HG03097 (cell line): Measurements from ENCODE around the gene EID2.
A peak's percentile ranks its signal among the peaks of the same experiment; 100 is the strongest.

Experiments used
- ATAC-seq: cut with Tn5 transposase; IDR thresholded peaks from one replicate; pipeline ENCODE4 v1.9.1; 2021; ENCODE audit not compliant: unreplicated experiment, low FRiP score

The EID2 gene

DNA sequence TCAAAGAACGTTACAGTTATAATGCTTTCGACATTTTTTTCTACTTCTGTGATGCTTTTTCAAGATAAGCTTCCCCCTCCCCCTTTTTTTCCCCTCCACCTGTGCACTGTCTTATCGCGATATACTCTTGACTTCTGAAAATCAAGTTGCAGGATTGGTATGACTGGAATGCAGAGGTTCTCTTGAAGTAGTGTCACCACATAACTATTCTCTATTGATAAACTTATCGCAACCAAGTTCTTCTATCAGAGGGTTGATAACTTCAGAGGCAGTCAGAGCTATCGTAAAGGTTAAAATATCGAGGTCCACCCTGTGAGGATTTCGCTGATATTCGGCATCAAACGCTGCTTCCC, 820 bp downstream of the EID2 start:
- ATAC-seq, result no peak

DNA sequence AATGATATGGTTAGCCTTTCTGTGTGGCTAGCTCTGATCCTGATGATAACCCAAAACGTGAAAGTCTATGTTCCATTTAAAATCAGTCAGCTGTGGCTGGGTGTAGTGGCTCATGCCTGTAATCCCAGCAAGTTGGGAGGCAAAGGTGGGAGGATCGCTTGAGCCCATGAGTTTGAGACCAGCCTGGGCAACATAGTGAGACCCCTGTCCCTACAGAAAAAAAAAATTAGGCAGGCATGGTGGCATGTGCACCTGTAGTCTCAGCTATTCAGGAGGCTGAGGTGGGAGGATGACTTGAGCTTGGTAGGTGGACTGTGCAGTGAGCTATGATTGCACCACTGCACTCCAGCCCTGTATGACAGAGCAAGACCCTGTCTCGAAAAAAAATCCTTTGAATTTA, 6.2 kb downstream of the EID2 start:
- ATAC-seq, result no peak

DNA sequence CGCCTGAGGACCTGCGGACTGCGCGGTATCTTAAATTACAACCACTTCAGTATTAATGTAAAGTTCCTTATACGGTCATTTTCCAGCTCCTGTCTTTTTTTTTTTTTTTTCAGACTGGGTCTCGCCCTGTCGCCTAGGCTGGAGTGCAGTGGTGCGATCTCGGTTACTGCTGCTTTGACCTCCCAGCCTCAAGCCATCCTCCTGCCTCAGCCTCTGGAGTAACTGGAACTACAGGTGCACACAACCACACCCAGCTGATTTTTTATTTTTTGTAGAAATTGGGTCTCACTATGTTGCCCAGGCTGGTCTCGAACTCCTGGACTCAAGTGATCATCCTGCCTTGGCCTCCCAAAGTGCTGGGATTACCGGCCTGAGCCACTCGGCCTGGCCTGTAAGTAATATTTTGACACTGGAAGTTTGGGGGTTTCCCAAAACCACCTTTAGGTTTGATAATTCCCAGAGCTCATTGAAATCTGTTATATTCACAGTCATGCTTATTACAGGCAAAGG, 6.9 kb downstream of the EID2 start:
- ATAC-seq, result no peak

DNA sequence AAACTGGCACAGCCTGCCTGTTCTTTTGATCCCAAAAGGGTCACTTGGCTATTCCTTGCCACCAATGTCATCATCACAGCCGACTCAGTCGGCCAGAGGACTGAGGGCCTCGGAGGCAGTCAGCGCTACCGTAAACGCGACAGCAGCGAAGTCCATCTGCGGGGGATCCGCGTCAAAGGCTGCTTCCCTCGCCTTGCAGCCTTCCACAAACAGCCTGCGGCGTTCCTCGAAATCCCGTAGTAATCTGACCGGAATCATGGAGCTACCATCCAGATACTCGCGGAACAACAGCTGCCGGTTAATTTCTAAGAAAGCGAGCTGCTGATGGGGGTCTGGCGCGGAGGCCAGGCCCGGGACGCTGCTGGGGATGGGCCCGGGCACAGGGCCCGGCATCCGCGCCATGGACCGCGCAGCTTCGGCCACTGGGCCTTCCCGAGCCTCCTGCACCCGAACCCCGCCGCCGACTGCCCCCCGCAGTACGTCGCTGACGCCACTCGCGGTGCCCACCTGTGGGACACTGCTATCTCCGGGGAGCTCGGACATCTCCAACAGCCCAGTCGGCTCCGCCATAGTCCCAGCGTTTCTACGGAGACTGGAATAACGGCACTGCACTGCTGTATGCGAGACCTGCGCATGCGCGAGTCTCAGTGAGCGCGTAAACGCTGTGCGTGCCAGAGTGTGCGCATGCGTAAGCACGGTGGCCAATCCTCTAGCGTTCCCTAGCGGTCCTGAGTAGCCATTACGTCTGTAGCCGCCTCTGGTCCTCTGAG, 7.5 kb downstream of the EID2 start, which contains the start of gene EID2B:
Gene EID2B (minus strand): TSS at position 620 of the 770 bp plus-strand sequence. CDS start 50 bp downstream, at position 570.
- peak; percentile 90 for ATAC-seq

DNA sequence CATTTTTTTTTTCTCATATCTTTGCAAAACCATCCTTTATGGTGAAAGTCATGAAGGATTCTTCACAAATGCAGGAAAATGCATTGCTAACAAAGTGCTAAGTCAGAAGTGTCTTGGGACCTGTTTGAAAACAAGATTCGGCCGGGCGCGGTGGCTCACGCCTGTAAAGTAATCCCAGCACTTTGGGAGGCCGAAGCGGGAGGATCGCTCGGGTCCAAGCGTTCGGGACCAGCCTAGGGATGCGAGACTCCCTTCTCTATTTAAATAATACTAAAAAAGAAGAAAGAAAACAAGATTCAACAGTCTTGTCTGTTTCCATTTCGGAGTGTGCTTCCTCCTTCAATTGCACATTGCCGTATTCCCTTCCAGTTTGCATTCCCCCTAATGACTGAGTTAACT, 8.1 kb downstream of the EID2 start:
- ATAC-seq, result no peak

DNA sequence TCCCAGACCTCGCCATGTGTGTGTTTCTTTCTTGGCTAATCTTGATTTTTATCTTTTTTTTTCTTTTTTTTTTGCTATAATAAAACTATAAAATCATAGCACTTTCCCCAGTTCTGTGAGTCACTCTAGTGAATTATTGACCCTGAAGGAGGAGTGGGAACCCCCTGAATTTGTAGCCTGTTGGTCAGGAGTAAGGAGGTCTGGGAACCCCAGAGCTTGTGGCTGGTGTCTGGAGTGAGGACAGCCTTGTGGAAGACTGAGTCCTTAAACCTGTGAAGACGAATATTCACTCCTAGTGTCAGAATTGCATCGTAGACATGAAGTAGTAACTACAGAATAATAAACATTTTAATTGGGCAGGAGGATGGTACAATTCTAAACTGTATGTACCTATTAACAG, 14.8 kb downstream of the EID2 start:
- no peak for ATAC-seq

DNA sequence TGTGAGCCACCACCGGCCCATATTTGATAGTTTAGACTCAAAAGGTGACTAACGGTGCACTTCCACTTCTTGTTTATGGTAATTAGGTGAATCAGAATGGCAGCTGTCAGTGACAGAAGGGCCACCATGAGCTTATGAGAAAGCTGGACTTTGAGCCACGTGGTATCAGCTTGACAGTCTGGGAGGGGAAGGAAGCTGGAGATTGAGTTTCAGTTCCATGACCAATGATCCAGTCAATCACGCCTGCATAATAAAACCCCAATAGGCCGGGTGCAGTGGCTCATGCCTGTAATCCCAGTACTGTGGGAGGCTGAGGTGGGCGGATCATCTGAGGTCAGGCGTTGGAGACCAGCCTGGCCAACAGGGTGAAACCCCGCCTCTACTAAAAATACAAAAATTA, 15.5 kb downstream of the EID2 start:
- no peak for ATAC-seq

DNA sequence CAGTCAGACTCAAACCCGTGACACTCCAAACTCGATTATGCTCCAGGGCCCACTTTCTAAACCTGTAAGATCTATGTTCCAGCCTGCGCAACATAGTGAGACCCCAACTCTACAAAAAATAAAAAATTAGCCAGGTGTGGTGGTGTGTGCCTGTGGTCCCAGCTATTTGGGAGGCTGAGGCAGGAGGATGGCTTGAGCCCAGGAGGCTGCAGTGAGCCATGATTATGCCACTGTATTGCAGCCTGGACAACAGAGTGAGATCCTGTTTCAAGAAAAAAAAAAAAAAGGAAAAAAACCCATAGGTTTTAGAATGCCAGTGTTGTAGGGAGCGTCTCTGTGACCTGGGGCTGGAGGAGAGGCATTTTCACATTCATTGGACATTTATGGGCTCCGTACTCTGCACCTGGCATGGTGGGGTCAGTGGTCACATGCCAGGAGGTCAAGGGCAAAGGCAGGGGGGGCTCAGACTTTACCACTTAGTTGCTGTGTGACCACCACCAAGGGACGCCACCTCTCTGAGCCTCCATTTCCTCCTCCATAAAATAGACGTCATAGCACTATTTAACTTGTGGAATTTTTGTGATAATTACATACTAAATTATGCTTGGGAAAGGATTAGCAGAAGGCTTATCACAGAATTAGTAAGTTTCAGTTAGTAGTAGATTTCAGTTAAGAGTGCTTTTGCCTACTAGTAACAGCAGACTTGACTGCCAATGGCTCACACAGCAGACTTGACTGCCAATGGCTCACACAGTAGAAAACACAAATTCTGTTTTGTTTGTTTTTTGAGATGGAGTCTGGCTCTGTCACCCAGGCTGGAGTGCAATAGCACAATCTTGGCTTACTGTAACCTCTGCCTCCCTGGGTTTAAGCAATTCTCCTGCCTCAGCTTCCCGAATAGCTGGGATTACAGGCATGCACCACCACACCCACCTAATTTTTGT, 19.1 kb downstream of the EID2 start:
- no peak for ATAC-seq

DNA sequence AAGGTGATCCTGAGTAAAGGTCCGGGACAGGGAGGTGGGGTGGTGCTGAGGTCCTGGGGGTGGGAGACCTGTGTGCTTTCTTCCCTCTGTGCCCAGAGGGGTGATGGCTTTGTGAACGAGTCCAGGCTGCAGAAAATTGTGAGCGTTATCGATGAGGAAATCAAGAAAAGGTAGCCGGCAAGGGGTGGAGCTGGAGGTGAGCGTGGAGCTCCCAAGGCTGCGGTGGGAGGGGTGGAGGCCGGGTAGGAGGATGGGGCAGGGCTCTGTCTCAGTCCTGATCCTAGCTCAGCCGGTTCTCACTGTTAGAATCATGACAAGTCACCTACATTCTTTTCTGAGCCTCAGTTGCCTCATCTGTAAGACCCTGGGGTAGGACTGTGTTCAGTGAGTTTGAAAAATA, 21.0 kb downstream of the EID2 start:
- no peak for ATAC-seq

DNA sequence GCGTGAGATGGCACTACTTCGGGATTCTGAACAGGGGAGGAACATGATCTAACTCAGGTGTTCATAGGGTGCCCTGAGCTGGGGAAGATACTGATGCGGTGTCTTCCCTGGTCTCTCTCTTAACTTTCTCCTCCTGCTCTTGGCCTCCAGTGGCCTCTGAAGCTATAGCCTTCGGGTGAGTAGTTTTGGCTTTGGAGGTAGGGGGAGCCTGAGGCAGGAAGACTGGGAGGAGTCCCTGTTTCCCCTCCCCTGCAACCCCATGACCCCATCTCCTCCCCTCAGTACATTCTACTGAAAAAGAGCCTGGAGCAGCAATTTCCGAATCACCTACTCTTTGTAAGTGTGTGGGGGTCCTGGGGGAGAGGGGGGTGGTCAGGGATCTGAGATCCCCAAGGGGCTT, 21.5 kb downstream of the EID2 start:
- ATAC-seq, result no peak

DNA sequence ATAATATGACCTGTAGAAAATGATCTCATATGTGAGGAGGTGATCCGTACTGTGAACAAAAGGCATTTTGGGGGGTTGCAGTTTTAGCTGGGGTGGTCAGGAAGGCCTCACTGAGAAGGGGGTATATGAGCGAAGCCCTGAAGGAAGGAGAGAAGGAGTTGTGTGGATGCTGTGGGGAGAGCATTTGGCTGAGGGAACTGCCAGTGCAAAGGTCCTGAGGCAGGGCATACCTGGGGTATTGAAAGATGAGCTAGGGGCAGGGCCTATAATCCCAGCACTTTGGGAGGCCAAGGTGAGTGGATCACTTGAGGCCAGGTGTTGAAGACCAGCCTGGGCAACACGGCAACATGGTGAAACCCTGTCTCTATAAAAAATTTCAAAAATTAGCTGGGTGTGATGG, 22.5 kb downstream of the EID2 start:
- no peak for ATAC-seq

DNA sequence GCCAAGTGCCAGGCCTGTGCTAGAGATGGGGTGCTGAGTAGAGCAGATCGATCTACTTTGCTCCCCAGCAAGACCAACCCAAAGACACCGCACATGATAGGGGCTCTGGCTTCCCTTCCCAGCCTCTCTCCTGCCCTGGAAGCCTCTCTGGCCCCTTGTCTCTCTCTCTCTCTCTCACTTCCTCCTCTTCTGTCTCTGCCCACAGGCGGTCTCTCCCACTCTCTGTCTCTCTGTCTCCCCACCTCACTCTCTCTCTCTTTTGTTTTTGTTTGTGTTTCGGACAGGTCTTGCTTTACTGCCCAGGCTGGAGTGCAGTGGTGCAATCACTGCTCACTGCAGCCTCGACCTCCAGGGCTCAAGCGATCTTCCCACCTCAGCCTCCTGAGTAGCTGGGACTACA, 23.7 kb downstream of the EID2 start:
- no peak for ATAC-seq

DNA sequence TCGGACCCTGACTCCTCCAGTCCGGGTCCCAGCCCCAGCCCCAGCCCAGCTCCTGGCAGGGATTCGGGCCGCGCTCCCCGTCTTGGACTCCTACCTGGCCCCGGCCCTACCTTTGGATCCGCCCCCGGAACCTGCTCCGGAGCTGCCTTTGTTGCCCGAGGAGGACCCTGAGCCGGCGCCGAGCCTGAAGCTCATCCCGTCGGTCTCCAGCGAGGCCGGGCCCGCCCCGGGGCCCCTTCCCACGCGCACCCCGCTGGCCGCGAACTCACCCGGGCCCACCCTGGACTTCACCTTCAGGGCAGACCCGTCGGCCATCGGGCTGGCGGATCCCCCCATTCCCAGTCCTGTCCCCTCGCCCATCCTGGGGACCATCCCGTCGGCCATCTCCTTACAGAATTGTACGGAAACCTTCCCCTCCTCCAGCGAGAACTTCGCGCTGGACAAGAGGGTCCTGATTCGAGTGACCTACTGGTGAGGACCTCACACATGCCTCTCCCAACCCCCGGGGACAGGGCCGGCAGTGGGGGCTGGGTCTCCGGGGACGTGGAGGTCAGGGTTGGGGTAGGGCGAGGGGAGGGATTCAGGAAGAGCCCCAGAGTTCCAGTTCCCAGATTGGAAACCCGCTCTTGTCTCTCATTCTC, 24.3 kb downstream of the EID2 start:
- no peak for ATAC-seq

DNA sequence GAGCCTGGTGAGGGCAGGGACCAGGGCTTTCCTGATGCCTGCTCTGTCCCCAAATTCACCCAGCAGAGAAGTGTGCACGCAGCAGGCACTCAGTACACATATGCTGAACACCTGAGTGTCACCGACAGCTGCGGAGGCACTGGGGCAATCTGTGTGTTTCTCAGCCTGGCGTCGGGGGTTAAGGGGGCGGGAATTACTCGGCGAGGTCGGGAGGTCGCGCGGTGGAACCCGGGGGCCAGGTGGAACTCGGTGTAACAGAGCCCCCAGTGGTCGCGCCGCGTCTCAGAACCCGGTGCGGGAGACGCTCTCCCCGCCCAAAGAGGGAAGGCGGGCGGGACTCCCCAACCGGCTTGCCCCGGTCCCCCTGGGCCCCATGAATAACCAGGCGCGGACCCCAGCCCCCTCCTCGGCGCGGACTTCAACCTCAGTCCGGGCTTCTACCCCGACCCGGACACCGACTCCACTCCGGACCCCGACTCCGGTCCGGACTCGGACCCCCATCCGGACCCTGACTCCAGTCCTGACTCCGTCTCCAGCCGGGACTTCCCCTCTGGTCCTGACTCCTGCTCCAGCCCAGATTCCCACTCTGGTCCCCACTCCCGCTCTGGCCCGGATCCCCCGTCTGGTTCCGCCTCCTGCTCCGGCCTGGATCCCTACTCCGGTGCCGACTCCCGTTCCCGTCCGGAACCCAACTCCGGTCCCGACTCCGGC, 25.0 kb downstream of the EID2 start, which contains the start of gene SELENOV:
Gene SELENOV (plus strand): TSS at position 300 of the 711 bp plus-strand sequence. CDS start 74 bp downstream, at position 374.
- ATAC-seq, result no peak

DNA sequence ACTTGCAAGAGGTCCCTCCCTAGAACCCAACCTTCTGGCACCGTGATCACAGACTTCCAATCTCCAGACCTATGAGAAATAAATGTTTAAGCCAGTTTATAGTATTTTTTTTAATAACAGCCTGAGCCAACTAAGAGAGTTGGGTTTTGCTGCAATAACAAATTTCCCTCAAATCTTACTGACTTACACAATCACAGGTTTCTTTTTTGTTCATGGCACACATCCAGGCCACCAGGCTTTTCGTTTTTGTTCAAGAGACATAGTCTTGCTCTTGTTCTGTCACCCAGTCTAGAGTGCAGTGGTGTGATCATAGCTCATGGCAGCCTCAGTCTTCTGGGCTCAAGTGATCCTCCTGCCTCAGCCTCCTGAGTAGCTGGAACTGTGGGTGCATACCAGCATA, 27.0 kb downstream of the EID2 start:
- ATAC-seq, result no peak

DNA sequence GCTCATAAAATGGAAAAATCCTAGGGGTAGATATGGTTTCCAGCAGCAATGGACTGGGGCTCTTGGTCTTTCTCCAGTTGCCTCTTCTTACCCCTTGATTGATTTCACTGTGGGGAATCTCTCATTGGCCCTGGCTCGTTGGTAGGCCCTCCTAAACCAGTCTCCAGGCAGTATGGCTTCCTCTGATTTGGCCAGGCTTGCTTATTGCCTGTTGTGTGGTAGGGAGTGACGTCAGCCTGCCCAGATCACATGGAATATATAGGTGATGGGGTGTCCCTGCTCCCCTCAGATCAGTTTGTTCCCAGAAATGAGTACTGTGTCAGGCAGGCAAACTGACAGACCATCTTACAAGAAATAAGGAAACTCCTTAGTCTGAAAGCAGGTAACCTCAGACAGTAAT, 30.7 kb downstream of the EID2 start:
- no peak for ATAC-seq

DNA sequence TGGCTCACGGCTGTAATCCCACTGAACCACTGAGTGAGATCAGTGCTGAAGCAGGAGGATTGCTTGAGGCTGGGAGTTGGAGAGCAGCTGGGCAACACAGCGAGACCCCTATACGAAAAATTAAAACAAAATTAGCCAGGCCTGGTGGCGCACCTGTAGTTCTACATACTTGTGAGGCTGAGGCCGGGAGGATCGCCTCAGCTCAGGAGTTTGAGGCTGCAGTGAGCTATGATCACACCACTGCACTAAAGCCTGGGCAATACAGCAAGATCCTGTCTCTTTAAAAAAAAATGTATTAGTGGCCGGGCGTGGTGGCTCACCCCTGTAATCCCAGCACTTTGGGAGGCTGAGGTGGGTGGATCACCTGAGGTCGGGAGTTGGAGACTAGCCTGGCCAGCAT, 31.3 kb downstream of the EID2 start:
- ATAC-seq, result no peak

DNA sequence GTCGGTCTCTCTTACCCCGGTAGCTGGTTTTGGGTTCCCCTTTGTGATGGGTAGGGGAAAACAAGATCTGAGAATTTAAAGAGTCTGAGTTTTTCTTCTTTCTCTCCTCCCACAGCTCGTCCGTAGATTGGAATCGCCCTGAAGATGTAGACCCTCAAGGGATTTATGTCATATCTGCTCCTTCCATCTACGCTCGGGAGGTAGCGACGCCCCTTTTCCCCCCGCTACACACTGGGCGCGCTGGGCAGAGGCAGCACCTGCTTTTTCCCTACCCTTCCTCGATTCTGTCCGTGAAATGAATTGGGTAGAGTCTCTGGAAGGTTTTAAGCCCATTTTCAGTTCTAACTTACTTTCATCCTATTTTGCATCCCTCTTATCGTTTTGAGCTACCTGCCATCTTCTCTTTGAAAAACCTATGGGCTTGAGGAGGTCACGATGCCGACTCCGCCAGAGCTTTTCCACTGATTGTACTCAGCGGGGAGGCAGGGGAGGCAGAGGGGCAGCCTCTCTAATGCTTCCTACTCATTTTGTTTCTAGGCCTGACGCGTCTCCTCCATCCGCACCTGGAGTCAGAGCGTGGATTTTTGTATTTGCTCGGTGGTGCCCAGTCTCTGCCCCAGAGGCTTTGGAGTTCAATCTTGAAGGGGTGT, 32.1 kb downstream of the EID2 start:
- ATAC-seq, result no peak

DNA sequence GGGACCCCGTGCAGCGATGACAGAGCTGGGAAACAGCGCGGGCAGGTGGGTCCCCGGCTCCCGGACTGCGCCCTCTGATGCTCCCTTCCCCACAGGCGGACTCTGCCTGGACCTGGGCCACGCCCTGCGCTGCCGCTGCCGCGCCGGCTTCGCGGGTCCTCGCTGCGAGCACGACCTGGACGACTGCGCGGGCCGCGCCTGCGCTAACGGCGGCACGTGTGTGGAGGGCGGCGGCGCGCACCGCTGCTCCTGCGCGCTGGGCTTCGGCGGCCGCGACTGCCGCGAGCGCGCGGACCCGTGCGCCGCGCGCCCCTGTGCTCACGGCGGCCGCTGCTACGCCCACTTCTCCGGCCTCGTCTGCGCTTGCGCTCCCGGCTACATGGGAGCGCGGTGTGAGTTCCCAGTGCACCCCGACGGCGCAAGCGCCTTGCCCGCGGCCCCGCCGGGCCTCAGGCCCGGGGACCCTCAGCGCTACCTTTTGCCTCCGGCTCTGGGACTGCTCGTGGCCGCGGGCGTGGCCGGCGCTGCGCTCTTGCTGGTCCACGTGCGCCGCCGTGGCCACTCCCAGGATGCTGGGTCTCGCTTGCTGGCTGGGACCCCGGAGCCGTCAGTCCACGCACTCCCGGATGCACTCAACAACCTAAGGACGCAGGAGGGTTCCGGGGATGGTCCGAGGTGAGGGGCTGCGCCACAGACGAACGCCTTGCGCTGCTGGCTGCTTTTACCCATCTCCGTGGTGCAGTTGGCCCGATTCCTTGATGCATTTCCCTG, 32.8 kb downstream of the EID2 start:
- ATAC-seq, result no peak
